OCI-LY3 (cell line): Measurements from ENCODE around the gene CLDN24.
"Not testable (repeated sequence)": the region's sequence is repeated elsewhere in the genome, so short reads cannot be mapped to it uniquely, and the experiment has no call there.

Experiments used
- H2AFZ ChIP-seq: fragments of 200-600, 300-600 bp; shearing (Covaris generic); 2 replicates; pipeline ENCODE4 v1.6.0; 2014; ENCODE audit warnings: antibody characterized with exemption, low read depth, low read length
- H3K27ac ChIP-seq: fragments of 200-600, 300-600 bp; sonication (generic); 2 replicates; pipeline ENCODE4 v1.5.1; 2014; ENCODE audit warnings: mild to moderate bottlenecking, low read length, moderate library complexity, mixed read lengths
- H3K27me3 ChIP-seq: fragments of 200-600, 300-600 bp; sonication (generic); 2 replicates; pipeline ENCODE4 v1.6.1; 2014; ENCODE audit warnings: low read depth, low read length, mixed read lengths
- H3K36me3 ChIP-seq: fragments of 200-600, 300-600 bp; sonication (generic); replicated peaks from 2 replicates; pipeline ENCODE3; 2014; ENCODE audit warnings: low read depth, low read length, mixed read lengths
- H3K4me1 ChIP-seq: fragments of 300-600, 200-600 bp; sonication (generic); 2 replicates; pipeline ENCODE4 v1.6.1; 2014; ENCODE audit warnings: low read length, mixed read lengths
- H3K4me2 ChIP-seq: fragments of 200-600, 300-600 bp; sonication (generic); 2 replicates; pipeline ENCODE4 v1.6.1; 2014; ENCODE audit warnings: low read length, mixed read lengths
- H3K4me3 ChIP-seq: fragments of 300-600, 200-600 bp; sonication (generic); 2 replicates; pipeline ENCODE4 v1.5.1; 2014; ENCODE audit warnings: antibody characterized with exemption, mild to moderate bottlenecking, low read length, moderate library complexity
- H3K79me2 ChIP-seq: fragments of 300-600, 200-600 bp; shearing (Covaris generic); 2 replicates; pipeline ENCODE4 v1.6.1; 2014; ENCODE audit warnings: mild to moderate bottlenecking, low read length, mixed read lengths
- H3K9ac ChIP-seq: fragments of 300-600, 200-600 bp; shearing (Covaris generic); 2 replicates; pipeline ENCODE4 v1.6.0; 2014; ENCODE audit warnings: mild to moderate bottlenecking, low read length, moderate library complexity
- H3K9me3 ChIP-seq: fragments of 200-600, 300-600 bp; shearing (Covaris generic); 2 replicates; pipeline ENCODE4 v1.6.1; 2014; ENCODE audit warnings: low read length, mixed read lengths; ENCODE audit not compliant: insufficient read depth
- H4K20me1 ChIP-seq: fragments of 200-600, 300-600 bp; sonication (generic); 2 replicates; pipeline ENCODE4 v1.6.1; 2016; ENCODE audit warnings: low read length, mixed read lengths; ENCODE audit not compliant: insufficient read depth
- CTCF ChIP-seq: fragments of 200-600, 300-600 bp; sonication (generic); IDR thresholded peaks from 2 replicates; pipeline ENCODE4 v1.5.1; 2014; ENCODE audit warnings: antibody characterized with exemption, low read length, low read depth
- EZH2phosphoT487 ChIP-seq: fragments of 200-600 bp; shearing (Covaris generic); IDR thresholded peaks from 2 replicates; pipeline ENCODE4 v1.6.1; 2018; ENCODE audit warnings: antibody characterized with exemption, mixed run types, low read depth

Gene CLDN24

GRCh38 chr4:183327827-183328226, 5.6 kb upstream of the CLDN24 start:
- Histone ChIP-seq H3K36me3 (peaks cover 3% of the 10 kb centered on the region), H3K4me2 (no peak overlapping the region), H3K27me3 (no peaks in the 10 kb centered on the region), H3K4me1 (peaks cover 3% of the 10 kb centered on the region; the same call in 1 of the 2 replicates), H3K9me3 (no peaks in the 10 kb centered on the region; the same call in 1 of the 2 replicates), H3K27ac (no peak overlapping the region), H2AFZ (no peak overlapping the region), H4K20me1 (no peaks in the 10 kb centered on the region), H3K4me3 (no peak overlapping the region), H3K79me2 (no peaks in the 10 kb centered on the region), H3K9ac (no peak overlapping the region)
- TF ChIP-seq EZH2phosphoT487 = no peak
- no peak for TF ChIP-seq CTCF

- Histone ChIP-seq H3K4me1 (peaks cover 3% of the 10 kb centered on the region; the same call in 1 of the 2 replicates), H3K27ac (no peak overlapping the region), H4K20me1 (no peaks in the 10 kb centered on the region), H3K27me3 (no peaks in the 10 kb centered on the region), H3K4me2 (no peak overlapping the region), H3K9ac (no peak overlapping the region), H2AFZ (no peak overlapping the region), H3K36me3 (peaks cover 3% of the 10 kb centered on the region), H3K4me3 (no peak overlapping the region), H3K79me2 (no peaks in the 10 kb centered on the region), H3K9me3 (no peaks in the 10 kb centered on the region; the same call in 1 of the 2 replicates)
- no peak for TF ChIP-seq CTCF
- TF ChIP-seq EZH2phosphoT487 = no peak
Observed at GRCh38 chr4:183326853-183327252, 4.6 kb upstream of the CLDN24 start.

- not testable (repeated sequence) for H3K4me2 ChIP-seq, H2AFZ ChIP-seq, H3K27me3 ChIP-seq, H4K20me1 ChIP-seq, H3K4me1 ChIP-seq, H3K4me3 ChIP-seq, H3K36me3 ChIP-seq, H3K79me2 ChIP-seq, H3K9me3 ChIP-seq, H3K27ac ChIP-seq, H3K9ac ChIP-seq
Observed at GRCh38 chr4:183326387-183326786, 4.2 kb upstream of the CLDN24 start.

GRCh38 chr4:183324619-183325018, 2.4 kb upstream of the CLDN24 start:
- Histone ChIP-seq H3K36me3 (peaks cover 3% of the 10 kb centered on the region), H3K4me1 (peaks cover 3% of the 10 kb centered on the region; the same call in 1 of the 2 replicates), H2AFZ (no peak overlapping the region), H3K27me3 (no peaks in the 10 kb centered on the region), H4K20me1 (no peaks in the 10 kb centered on the region), H3K9ac (no peak overlapping the region), H3K27ac (no peak overlapping the region), H3K9me3 (no peaks in the 10 kb centered on the region; the same call in 1 of the 2 replicates), H3K4me3 (no peak overlapping the region), H3K79me2 (no peaks in the 10 kb centered on the region), H3K4me2 (no peak overlapping the region)
- TF ChIP-seq EZH2phosphoT487 (no peak), CTCF (no peak)

GRCh38 chr4:183324056-183324455, 1.8 kb upstream of the CLDN24 start:
- H2AFZ ChIP-seq, H3K36me3 ChIP-seq, H3K9ac ChIP-seq, H3K27ac ChIP-seq, H3K4me1 ChIP-seq, H3K4me2 ChIP-seq, H3K27me3 ChIP-seq, H3K9me3 ChIP-seq, H3K4me3 ChIP-seq, H3K79me2 ChIP-seq, H4K20me1 ChIP-seq: not testable (repeated sequence)
